IPS-20b (cell line): Measurements from ENCODE around the gene COP1.

Source experiments
- H3K27ac ChIP-seq: one replicate; pipeline ENCODE4 v1.5.1; 2013; ENCODE audit warnings: low read length
- H3K27me3 ChIP-seq: 2 replicates; pipeline ENCODE4 v1.6.1; 2013; ENCODE audit warnings: mild to moderate bottlenecking, low read length, inconsistent platforms; ENCODE audit not compliant: insufficient read depth
- H3K36me3 ChIP-seq: 2 replicates; pipeline ENCODE4 v1.6.1; 2013; ENCODE audit warnings: low read depth, mild to moderate bottlenecking, inconsistent platforms, low read length, moderate library complexity; ENCODE audit not compliant: insufficient read depth
- H3K4me1 ChIP-seq: 2 replicates; pipeline ENCODE4 v1.6.1; 2013; ENCODE audit warnings: mild to moderate bottlenecking, control low read depth, inconsistent platforms, low read length, moderate library complexity; ENCODE audit not compliant: insufficient read depth
- H3K4me3 ChIP-seq: 2 replicates; pipeline ENCODE4 v1.5.1; 2013; ENCODE audit warnings: mild to moderate bottlenecking, low read length, inconsistent platforms
- H3K9ac ChIP-seq: 2 replicates; pipeline ENCODE4 v1.6.1; 2013; ENCODE audit warnings: low read depth, mild to moderate bottlenecking, inconsistent platforms, low read length, moderate library complexity
- H3K9me3 ChIP-seq: 2 replicates; pipeline ENCODE4 v1.6.1; 2013; ENCODE audit warnings: mild to moderate bottlenecking, low read depth, low read length, inconsistent platforms; ENCODE audit not compliant: insufficient read depth

The COP1 gene

DNA sequence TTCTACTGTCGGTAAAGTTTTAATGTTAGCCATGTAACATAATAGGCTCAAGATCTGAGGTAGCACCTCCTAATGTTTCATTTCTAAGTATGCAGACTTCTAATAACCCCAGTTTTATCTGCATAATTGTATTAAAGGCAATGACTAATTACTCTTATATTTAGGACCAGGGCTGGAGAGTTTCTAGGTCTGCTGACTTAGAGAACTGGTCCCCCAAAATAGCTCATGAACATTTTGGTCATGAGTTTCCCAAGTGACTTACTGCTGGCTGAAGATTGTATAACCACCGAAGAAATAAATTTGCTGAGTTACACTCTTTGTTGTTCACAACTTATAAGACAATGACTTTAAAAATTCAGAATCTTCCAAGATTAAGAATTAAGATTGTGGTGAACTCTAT, 265.9 kb downstream of the COP1 start:
- Histone ChIP-seq H3K36me3 (peaks cover 15% of the 10 kb centered on the region), H3K4me1 (peaks cover 5% of the 10 kb centered on the region; the same call in 1 of the 2 replicates), H3K4me3 (no peak overlapping the region), H3K27ac (no peak overlapping the region), H3K27me3 (no peaks in the 10 kb centered on the region), H3K9me3 (no peaks in the 10 kb centered on the region), H3K9ac (no peak overlapping the region)

- no peak overlapping the region for H3K9ac ChIP-seq
- no peak overlapping the region for H3K27ac ChIP-seq
- peaks cover 11% of the 10 kb centered on the region for H3K36me3 ChIP-seq
- no peak overlapping the region for H3K4me3 ChIP-seq
- no peaks in the 10 kb centered on the region for H3K9me3 ChIP-seq
- H3K4me1 ChIP-seq: peaks cover 10% of the 10 kb centered on the region; the same call in 1 of the 2 replicates
- no peaks in the 10 kb centered on the region for H3K27me3 ChIP-seq
Measured at GRCh38 chr1:175936736-175937135, 270.4 kb downstream of the COP1 start.

DNA sequence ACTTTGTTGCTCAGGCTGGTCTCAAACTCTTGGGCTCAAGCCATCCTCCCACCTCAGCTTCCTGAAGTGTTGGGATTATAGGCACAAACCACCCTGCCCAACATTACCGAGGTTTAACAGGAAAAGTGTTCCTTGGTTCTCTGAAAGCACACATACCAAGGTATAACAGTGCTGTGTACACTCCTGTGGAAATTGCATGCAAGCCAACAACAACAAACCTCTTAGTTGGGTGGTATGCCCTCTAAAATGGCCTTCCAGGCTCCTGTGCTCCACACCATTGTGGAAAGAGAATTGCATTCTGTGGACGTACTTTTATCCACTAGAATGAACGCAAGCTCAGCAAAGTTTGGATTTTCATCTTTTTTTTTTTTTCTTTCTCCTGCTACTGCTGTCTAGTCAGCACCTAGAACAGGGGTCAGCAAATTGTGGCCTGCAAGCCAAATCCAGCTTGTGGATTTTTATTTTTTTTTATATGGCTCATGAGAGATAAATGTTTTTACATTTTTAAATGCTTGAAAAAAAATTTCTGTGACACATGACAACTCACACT, 271.4 kb downstream of the COP1 start:
- Histone ChIP-seq H3K36me3 (peaks cover 11% of the 10 kb centered on the region), H3K27ac (no peak overlapping the region), H3K9ac (no peak overlapping the region), H3K9me3 (no peaks in the 10 kb centered on the region), H3K27me3 (no peaks in the 10 kb centered on the region), H3K4me1 (peaks cover 10% of the 10 kb centered on the region; the same call in 1 of the 2 replicates), H3K4me3 (no peak overlapping the region)

DNA sequence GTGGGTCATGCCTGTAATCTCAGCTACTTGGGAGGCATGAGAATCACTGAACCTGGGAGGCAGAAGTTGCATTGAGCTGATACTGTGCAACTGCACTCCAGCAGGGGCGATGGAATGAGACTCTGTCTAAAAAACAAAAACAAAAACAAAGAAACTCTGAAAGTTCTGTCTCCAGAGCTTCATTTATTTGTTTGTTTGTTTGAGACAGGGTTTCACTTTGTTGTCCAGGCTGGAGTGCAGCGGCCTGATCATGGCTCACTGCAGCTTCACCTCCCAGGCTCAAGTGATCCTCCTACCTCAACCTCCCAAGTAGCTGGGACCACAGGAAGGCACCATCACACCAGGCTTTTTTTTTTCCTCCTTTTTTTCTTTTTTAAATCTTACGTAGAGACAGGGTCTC, 271.9 kb downstream of the COP1 start:
- no peak overlapping the region for H3K9ac ChIP-seq
- no peak overlapping the region for H3K27ac ChIP-seq
- H3K36me3 ChIP-seq: peaks cover 11% of the 10 kb centered on the region
- no peak overlapping the region for H3K4me3 ChIP-seq
- H3K9me3 ChIP-seq: no peaks in the 10 kb centered on the region
- no peaks in the 10 kb centered on the region for H3K27me3 ChIP-seq
- peaks cover 10% of the 10 kb centered on the region; the same call in 1 of the 2 replicates for H3K4me1 ChIP-seq

DNA sequence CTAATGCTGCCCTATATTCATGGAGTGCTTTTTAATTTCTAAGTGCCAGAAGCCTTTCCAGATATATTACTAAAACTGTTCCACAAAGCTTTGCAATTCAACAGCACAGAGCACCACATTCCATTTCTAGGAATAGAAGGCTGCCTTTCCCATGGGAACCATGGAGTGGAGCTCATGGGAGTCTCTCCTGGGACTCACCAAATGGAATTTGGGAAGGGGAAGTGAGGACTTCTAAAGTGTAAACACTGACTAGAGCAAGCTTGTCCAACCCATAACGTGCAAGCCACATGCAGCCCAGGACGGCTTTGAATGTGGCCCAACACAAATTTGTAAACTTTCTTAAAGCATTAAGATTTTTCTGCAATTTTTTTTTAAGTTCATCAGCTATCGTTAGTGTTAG, 273.3 kb downstream of the COP1 start:
- Histone ChIP-seq H3K27me3 (no peaks in the 10 kb centered on the region), H3K36me3 (peaks cover 3% of the 10 kb centered on the region; the same call in 1 of the 2 replicates), H3K9me3 (no peaks in the 10 kb centered on the region), H3K9ac (no peak overlapping the region), H3K4me1 (peaks cover 10% of the 10 kb centered on the region; the same call in 1 of the 2 replicates), H3K27ac (no peak overlapping the region), H3K4me3 (no peak overlapping the region)

- no peak overlapping the region for H3K9ac ChIP-seq
- H3K4me3 ChIP-seq: no peak overlapping the region
- no peaks in the 10 kb centered on the region; the same call in 1 of the 2 replicates for H3K9me3 ChIP-seq
- no peaks in the 10 kb centered on the region for H3K36me3 ChIP-seq
- H3K27ac ChIP-seq: no peak overlapping the region
- peaks cover 2% of the 10 kb centered on the region; the same call in 1 of the 2 replicates for H3K4me1 ChIP-seq
- peaks cover 8% of the 10 kb centered on the region; the same call in 1 of the 2 replicates for H3K27me3 ChIP-seq
Measured at GRCh38 chr1:175927944-175928343, 279.1 kb downstream of the COP1 start.

DNA sequence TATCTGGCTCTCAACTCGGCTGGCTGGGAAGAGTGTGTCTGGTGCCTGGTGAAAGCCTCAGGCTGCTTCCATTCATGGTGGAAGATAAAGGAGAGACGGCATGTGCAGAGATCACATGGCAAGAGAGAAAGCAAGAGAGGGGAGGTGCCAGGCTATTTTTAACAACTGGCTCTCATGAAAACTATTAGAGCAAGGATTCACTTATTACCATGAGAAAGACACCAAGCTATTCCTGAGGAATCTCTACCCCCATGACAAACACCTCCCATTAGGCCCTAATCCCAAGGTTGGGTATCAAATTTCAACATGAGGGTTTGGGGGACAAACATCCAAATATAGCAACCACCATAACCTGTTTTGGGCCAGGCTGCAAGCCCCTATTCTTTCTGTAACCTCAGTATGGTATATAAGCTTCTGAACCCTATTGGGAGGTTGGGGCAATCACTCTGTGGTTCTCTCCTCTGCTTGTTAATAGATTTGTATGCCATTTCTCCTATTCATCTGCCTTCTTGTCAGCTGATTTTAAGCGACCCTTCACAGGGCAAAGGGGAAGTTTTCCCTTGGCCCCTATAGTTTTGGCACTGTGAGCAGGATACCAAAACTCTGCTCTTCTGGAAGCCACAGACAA, 284.7 kb downstream of the COP1 start:
- Histone ChIP-seq H3K4me1 (peaks cover 25% of the 10 kb centered on the region), H3K9ac (peak overlapping the region; percentile 40; the same call in 1 of the 2 replicates), H3K27ac (no peak overlapping the region), H3K4me3 (peak overlapping the region; percentile 50), H3K27me3 (peaks cover 59% of the 10 kb centered on the region), H3K36me3 (no peaks in the 10 kb centered on the region), H3K9me3 (no peaks in the 10 kb centered on the region)

DNA sequence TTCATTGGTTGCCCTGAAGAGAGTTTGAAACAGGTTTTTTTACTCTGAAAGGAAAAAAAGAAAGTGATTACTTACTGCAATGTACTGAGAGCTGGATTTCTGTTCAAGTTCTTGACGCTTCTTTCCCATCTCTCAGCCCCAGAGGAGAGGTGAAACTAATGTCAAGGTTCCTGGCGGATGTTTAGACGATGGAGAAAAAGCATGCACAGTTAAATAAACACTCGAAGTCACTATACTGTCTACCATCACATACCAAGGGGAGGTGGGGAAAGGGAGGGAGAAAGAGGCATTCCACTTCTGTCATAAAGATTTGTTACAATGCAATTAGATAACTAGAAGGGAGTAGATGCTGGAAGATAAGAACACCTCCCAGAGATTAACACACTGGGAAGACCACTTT, 286.7 kb downstream of the COP1 start:
- peaks cover 74% of the 10 kb centered on the region for H3K27me3 ChIP-seq
- H3K9me3 ChIP-seq: no peaks in the 10 kb centered on the region
- no peak overlapping the region for H3K4me3 ChIP-seq
- H3K27ac ChIP-seq: no peak overlapping the region
- no peaks in the 10 kb centered on the region for H3K36me3 ChIP-seq
- H3K4me1 ChIP-seq: peaks cover 25% of the 10 kb centered on the region
- no peak overlapping the region for H3K9ac ChIP-seq

- no peaks in the 10 kb centered on the region for H3K9me3 ChIP-seq
- H3K4me1 ChIP-seq: peaks cover 25% of the 10 kb centered on the region
- H3K9ac ChIP-seq: no peak overlapping the region
- H3K36me3 ChIP-seq: no peaks in the 10 kb centered on the region
- H3K27ac ChIP-seq: no peak overlapping the region
- H3K4me3 ChIP-seq: 0 out of 2 replicates have a peak overlapping the region, but pooled peaks have one; percentile 6
- H3K27me3 ChIP-seq: peaks cover 88% of the 10 kb centered on the region
Measured at GRCh38 chr1:175919001-175919400, 288.1 kb downstream of the COP1 start.

DNA sequence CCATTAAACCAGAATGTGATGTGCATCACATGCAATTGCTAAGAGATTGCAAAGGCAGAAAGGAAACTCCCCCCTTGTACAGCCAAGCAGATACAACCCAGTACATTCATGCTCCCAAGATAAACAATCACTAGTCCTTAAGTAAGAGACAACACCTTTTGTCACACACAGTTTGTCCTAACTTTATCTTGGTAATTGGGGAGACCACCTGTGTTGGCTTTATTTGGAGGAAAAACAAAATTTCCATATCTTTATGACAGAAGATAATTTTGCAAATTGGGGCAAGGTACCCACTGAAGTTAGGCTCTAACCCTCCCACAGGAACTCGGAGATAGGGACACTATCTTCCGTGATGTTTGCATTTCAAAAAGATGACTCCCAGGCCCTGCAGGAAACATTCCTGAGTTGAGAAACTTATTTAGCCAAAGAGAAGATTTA, 288.7 kb downstream of the COP1 start:
- Histone ChIP-seq H3K27ac (no peak overlapping the region), H3K27me3 (peaks cover 94% of the 10 kb centered on the region), H3K9ac (no peak overlapping the region), H3K4me1 (peaks cover 29% of the 10 kb centered on the region), H3K9me3 (no peaks in the 10 kb centered on the region), H3K4me3 (no peak overlapping the region), H3K36me3 (no peaks in the 10 kb centered on the region)

DNA sequence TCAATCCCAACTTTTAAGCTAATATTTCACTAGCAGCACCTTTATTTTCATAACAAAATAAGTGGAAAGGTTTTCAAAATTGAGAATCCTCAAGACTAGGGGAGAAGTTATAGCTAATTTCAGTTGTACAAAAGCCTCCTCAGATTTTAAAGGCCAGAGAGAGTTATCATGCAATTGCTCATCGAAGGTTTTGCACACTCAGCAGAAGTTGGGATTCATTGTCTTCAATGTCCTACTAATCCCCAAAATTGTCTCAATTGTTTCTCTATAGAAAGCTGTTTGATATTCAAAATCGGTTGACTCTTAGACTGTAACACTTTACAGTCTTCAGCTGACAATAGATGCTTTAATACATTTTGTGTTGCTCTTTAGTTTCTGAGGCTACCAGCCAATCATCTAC, 293.0 kb downstream of the COP1 start:
- Histone ChIP-seq H3K27me3 (peaks cover 96% of the 10 kb centered on the region), H3K27ac (no peak overlapping the region), H3K9me3 (peaks cover 11% of the 10 kb centered on the region; the same call in 1 of the 2 replicates), H3K9ac (no peak overlapping the region), H3K4me3 (no peak overlapping the region), H3K36me3 (no peaks in the 10 kb centered on the region), H3K4me1 (peaks cover 7% of the 10 kb centered on the region)

- no peak overlapping the region for H3K4me3 ChIP-seq
- peaks cover 99% of the 10 kb centered on the region for H3K27me3 ChIP-seq
- peaks cover 11% of the 10 kb centered on the region; the same call in 1 of the 2 replicates for H3K9me3 ChIP-seq
- peaks cover 3% of the 10 kb centered on the region; the same call in 1 of the 2 replicates for H3K4me1 ChIP-seq
- H3K36me3 ChIP-seq: no peaks in the 10 kb centered on the region
- H3K27ac ChIP-seq: no peak overlapping the region
- H3K9ac ChIP-seq: no peak overlapping the region
Measured at GRCh38 chr1:175911138-175911537, 295.9 kb downstream of the COP1 start.
